CD14-positive monocyte (primary cell): Measurements from ENCODE around the gene RC3H2. TPM values are rescaled to one million over a fixed set of nuclear protein-coding genes. Genes with fewer than 3 reads are reported as not detected.

ENCODE experiments used
- DNase-seq, 3 donors: peaks; one replicate each; pipeline ENCODE4 v3.0.0-alpha.2; 2011 to 2022
- H2AFZ ChIP-seq: 2 replicates; pipeline ENCODE4 v1.6.0; 2012; ENCODE audit warnings: mild to moderate bottlenecking, low read depth, low read length, inconsistent platforms; ENCODE audit not compliant: insufficient read depth, poor library complexity, severe bottlenecking
- H3K27ac ChIP-seq, 2 donors: 1 replicate in 1 of 2; 2 replicates in 1 of 2; pipeline ENCODE4 v1.5.1; 2012 to 2013; ENCODE audit warnings: low read length in 2 of 2, control low read depth in 1 of 2, inconsistent platforms in 1 of 2, low read depth in 1 of 2, mild to moderate bottlenecking in 1 of 2
- H3K27me3 ChIP-seq, 2 donors: one replicate each; pipeline versions ENCODE4 v1.6.0 to v1.6.1; 2011 to 2013; ENCODE audit warnings: low read length in 2 of 2; ENCODE audit not compliant: control insufficient read depth in 2 of 2, insufficient read depth in 2 of 2
- H3K36me3 ChIP-seq, 2 donors: replicated peaks in 1 of 2; 1 replicate in 1 of 2; 2 replicates in 1 of 2; pipeline versions ENCODE4 v1.5.1 to v1.6.1; 2012 to 2013; ENCODE audit warnings: low read length in 2 of 2, control low read depth in 1 of 2, inconsistent platforms in 1 of 2, mild to moderate bottlenecking in 1 of 2; ENCODE audit not compliant: insufficient read depth in 2 of 2, control insufficient read depth in 1 of 2
- H3K4me1 ChIP-seq, 2 donors: 1 replicate in 1 of 2; 2 replicates in 1 of 2; pipeline versions ENCODE4 v1.5.1 to v1.6.1; 2012 to 2013; ENCODE audit warnings: low read length in 2 of 2, control low read depth in 1 of 2, inconsistent platforms in 1 of 2, mild to moderate bottlenecking in 1 of 2, moderate library complexity in 1 of 2; ENCODE audit not compliant: insufficient read depth in 2 of 2, control insufficient read depth in 1 of 2
- H3K4me2 ChIP-seq: replicated peaks from 2 replicates; pipeline ENCODE3; 2012; ENCODE audit warnings: low read length, moderate library complexity, mild to moderate bottlenecking; ENCODE audit not compliant: poor library complexity, severe bottlenecking; ENCODE audit errors: extremely low read depth
- H3K4me3 ChIP-seq, 3 experiments: fragments of 200-600 bp in 1 of 3; sonication (generic) in 1 of 3; replicated peaks in 1 of 3; 1 replicate in 2 of 3; 2 replicates in 1 of 3; pipeline ENCODE4 v1.5.1; 2011 to 2013; ENCODE audit warnings: low read length in 3 of 3, mild to moderate bottlenecking in 3 of 3, control low read depth in 2 of 3, low read depth in 2 of 3, inconsistent platforms in 1 of 3, moderate library complexity in 1 of 3
- H3K79me2 ChIP-seq: 2 replicates; pipeline ENCODE4 v1.6.0; 2012; ENCODE audit warnings: mild to moderate bottlenecking, control low read depth, inconsistent platforms, low read length, moderate library complexity; ENCODE audit not compliant: insufficient read depth
- H3K9ac ChIP-seq: 2 replicates; pipeline ENCODE4 v1.6.0; 2017; ENCODE audit warnings: low read length, mild to moderate bottlenecking; ENCODE audit not compliant: insufficient read depth, poor library complexity, severe bottlenecking
- H3K9me3 ChIP-seq, 2 donors: replicated peaks in 1 of 2; 1 replicate in 1 of 2; 2 replicates in 1 of 2; pipeline versions ENCODE4 v1.5.1 to v1.6.1; 2012 to 2013; ENCODE audit warnings: low read length in 2 of 2, control low read depth in 1 of 2; ENCODE audit not compliant: control insufficient read depth in 1 of 2, insufficient read depth in 1 of 2
- H4K20me1 ChIP-seq: 2 replicates; pipeline ENCODE4 v1.6.0; 2012; ENCODE audit warnings: mild to moderate bottlenecking, low read length, control low read depth, moderate library complexity; ENCODE audit not compliant: insufficient read depth
- H3K27ac Mint-ChIP-seq, 7 donors: one replicate each; pipeline ENCODE4 v1.8.0; 2020; ENCODE audit warnings: mild to moderate bottlenecking in 7 of 7, mixed read lengths in 7 of 7, moderate library complexity in 6 of 7, inconsistent platforms in 2 of 7
- H3K27me3 Mint-ChIP-seq, 3 donors: one replicate each; pipeline ENCODE4 v1.8.0; 2021 to 2022; ENCODE audit warnings: low read depth in 3 of 3, mild to moderate bottlenecking in 3 of 3, mixed read lengths in 3 of 3, moderate library complexity in 3 of 3, inconsistent platforms in 1 of 3
- H3K36me3 Mint-ChIP-seq, 2 donors: one replicate each; pipeline ENCODE4 v1.8.0; 2020; ENCODE audit warnings: mixed read lengths in 2 of 2, inconsistent platforms in 1 of 2, mild to moderate bottlenecking in 1 of 2
- H3K4me1 Mint-ChIP-seq: one replicate; pipeline ENCODE4 v1.8.0; 2020; ENCODE audit warnings: mild to moderate bottlenecking, mixed read lengths
- H3K4me3 Mint-ChIP-seq, 2 donors: one replicate each; pipeline ENCODE4 v1.8.0; 2020; ENCODE audit warnings: mild to moderate bottlenecking in 2 of 2, mixed read lengths in 2 of 2, moderate library complexity in 1 of 2
- H3K9me3 Mint-ChIP-seq, 7 donors: one replicate each; pipeline ENCODE4 v1.8.0; 2020 to 2022; ENCODE audit warnings: mixed read lengths in 7 of 7, mild to moderate bottlenecking in 6 of 7, moderate library complexity in 6 of 7, inconsistent platforms in 2 of 7
- CTCF ChIP-seq: fragments of 200-600 bp; IDR thresholded peaks from one replicate; pipeline ENCODE4 v1.8.0; 2022; ENCODE audit warnings: antibody characterized with exemption, mild to moderate bottlenecking
- WGBS: methylation state at CpG from one replicate; pipeline ENCODE4 v1.1.5; 2013; ENCODE audit warnings: missing lambda C conversion rate; ENCODE audit not compliant: insufficient coverage; 5-methylcytosine and 5-hydroxymethylcytosine counted together
- intact Hi-C, 2 donors: fragments of 100-400 bp; cut with micrococcal nuclease; formaldehyde crosslinking; loops; one replicate each; pipeline versions ENCODE4 v1.15.0 to v1.15.1; 2023
- polyA plus RNA-seq, 3 donors: library from polyadenylated mRNA; depleted of rRNA in 1 of 3; unstranded in 2 of 3; stranded (reverse) in 1 of 3; fragments of 300-500 nt in 2 of 3; fragments of >200 nt in 1 of 3; fragmentation: Illumina TruSeq in 2 of 3; gene quantifications; 1 replicate in 2 of 3; 2 replicates in 1 of 3; pipeline ENCODE4 v1.2.3, GENCODE V29; 2012 to 2021

Gene RC3H2
- polyA plus RNA-seq, 3 donors: 11.3 to 24.6 (median 11.8) TPM

DNA sequence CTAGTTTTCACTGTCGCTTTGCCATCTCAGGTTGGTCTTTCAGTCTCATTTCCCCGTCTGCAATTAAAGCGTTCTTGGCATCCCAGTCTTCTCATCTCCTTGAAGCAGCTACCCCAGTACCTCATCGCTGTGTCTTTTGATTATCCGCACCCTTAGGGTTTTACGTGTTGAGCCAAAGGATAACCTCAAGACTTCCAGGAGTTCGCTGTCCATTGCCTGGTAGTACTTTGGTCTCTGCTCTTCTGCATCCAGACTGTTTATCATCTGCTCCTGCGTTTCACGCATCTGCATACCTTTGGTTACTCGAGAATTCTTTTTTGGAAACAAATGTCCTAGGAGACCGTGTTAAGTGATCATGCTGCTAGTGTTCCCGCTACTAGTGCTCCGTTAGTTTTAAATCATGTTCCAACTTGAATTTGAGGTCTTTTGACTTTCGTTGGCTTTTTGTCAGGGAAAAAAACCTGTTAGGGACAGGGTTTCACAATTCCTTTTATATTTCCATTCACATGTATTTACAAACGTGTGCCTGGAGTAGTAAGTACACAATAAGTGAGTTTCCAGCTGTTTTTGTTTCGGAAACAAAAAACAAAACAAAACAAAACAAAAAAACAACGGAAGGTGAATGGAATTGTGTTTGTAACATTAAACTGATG, 36.5 kb upstream of the RC3H2 start:
- peaks cover 53% of the 10 kb centered on the region for H3K4me1 Mint-ChIP-seq
- Histone ChIP-seq H3K27ac (peak overlapping the region; percentile 69 to 91), H2AFZ (peak overlapping the region; percentile 80), H3K4me2 (peak overlapping the region; percentile 87), H3K4me1 (peaks cover 35 to 40% of the 10 kb centered on the region in 2 donors), H4K20me1 (peaks cover 55% of the 10 kb centered on the region), H3K79me2 (peaks cover 66% of the 10 kb centered on the region), H3K27me3 (no peaks in the 10 kb centered on the region), H3K4me3 (peak overlapping the region; percentile 47 to 82 (median 69)), H3K9me3 (no peaks in the 10 kb centered on the region), H3K9ac (peak overlapping the region; percentile 93), H3K36me3 (peaks cover 2 to 35% of the 10 kb centered on the region in 2 donors)
- intact Hi-C loops: loop anchor here (2.0 to 5.0 kb wide), 2 partner anchors 37 to 39 kb away; partner anchors contain the start of gene RC3H2 (in 1 of the 2)
- DNase-seq: no peak
- H3K27ac Mint-ChIP-seq: peak overlapping the region; percentile 87 to 95 (median 93)
- WGBS: 7% methylated on average over 12 of the region's 17 CpGs
- H3K36me3 Mint-ChIP-seq: peaks cover 23 to 25% of the 10 kb centered on the region in 2 donors
- H3K27me3 Mint-ChIP-seq: peaks cover 0 to 2% (median 0%) of the 10 kb centered on the region in 3 donors
- H3K9me3 Mint-ChIP-seq: peaks cover 0 to 2% (median 0%) of the 10 kb centered on the region in 7 donors
- H3K4me3 Mint-ChIP-seq: peak overlapping the region; percentile 92 to 98
- TF ChIP-seq CTCF: no peak

DNA sequence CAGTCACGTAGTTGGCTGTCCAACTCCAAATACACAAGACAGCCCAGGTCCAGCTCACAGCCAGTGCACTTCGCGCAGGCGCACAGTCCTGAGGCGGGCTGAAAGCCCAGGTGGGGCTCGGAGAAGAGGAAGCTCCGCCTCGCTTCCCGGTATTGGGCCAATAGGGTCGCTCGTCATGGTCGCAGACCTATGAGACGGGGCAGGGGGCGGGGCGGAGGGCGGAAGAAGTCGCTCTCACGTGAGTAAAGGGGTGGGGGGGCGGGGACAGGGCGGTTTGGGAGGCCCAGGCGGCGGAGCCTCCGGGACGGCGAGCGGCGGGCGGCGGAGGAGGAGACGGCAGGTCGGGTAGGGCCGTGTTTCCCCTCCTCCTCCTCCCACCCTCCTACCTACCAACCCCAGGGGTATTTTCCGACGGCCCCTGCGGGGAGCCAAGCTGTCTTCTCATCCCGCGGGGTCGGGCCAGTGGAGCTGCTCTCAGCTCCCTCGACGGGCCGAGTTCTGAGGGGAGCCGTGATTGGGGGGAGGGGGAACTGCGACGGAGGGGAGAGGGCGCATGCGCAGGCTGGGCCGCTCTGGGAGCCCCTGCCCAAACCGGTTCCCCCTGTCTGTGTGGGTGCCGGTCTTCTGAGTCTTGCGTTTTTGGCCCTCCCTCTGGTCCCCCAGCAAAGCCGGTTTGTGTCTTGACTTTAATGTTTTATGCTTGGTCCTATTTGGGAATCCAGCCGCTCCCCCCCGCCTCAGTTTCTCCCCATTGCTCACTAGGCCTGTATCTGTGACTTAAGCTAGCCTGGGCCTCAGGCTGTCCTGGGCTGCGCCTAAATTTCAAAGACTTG, 35.8 kb upstream of the RC3H2 start, which contains the start of gene RABGAP1:
Gene RABGAP1 (plus strand): TSS at position 272 of the 833 bp plus-strand sequence. CDS start 16,040 bp downstream, outside the sequence.
- peaks cover 0 to 2% (median 0%) of the 10 kb centered on the region in 7 donors for H3K9me3 Mint-ChIP-seq
- peak within 1 kb of the TSS; percentile 87 to 95 (median 94) for H3K27ac Mint-ChIP-seq
- no peaks in the 10 kb centered on the region for H3K9me3 ChIP-seq
- TF ChIP-seq CTCF: no peak
- peak; percentile 98 to 99 (median 99) for DNase-seq
- H3K79me2 ChIP-seq: peaks cover 66% of the 10 kb centered on the region
- peak within 1 kb of the TSS; percentile 87 for H3K4me2 ChIP-seq
- H4K20me1 ChIP-seq: peaks cover 47% of the 10 kb centered on the region
- H3K36me3 Mint-ChIP-seq: peaks cover 31 to 32% of the 10 kb centered on the region in 2 donors
- peaks cover 8 to 41% of the 10 kb centered on the region in 2 donors for H3K36me3 ChIP-seq
- H2AFZ ChIP-seq: peak within 1 kb of the TSS; percentile 80
- 0% methylated on average over 25 of the region's 54 CpGs for WGBS
- H3K4me3 Mint-ChIP-seq: peak within 1 kb of the TSS; percentile 92 to 98
- no peaks in the 10 kb centered on the region for H3K27me3 ChIP-seq
- H3K4me3 ChIP-seq: peak within 1 kb of the TSS; percentile 47 to 82 (median 69)
- peaks cover 35 to 40% of the 10 kb centered on the region in 2 donors for H3K4me1 ChIP-seq
- H3K4me1 Mint-ChIP-seq: peaks cover 50% of the 10 kb centered on the region
- H3K9ac ChIP-seq: peak within 1 kb of the TSS; percentile 93
- H3K27ac ChIP-seq: peak within 1 kb of the TSS; percentile 69 to 91
- H3K27me3 Mint-ChIP-seq: peaks cover 0 to 2% (median 0%) of the 10 kb centered on the region in 3 donors
- intact Hi-C loops: loop anchor here (2.0 to 5.0 kb wide), 2 partner anchors 36 to 39 kb away; partner anchors contain the start of gene RC3H2 (in 1 of the 2)
